HCT116 (cell line): ENCODE data around the gene C1orf105. TPM values are rescaled to one million over a fixed set of nuclear protein-coding genes. Genes with fewer than 3 reads are reported as not detected.

Experiments
- ATAC-seq: fragments of 200-7000 bp; cut with Tn5 transposase; 2 replicates; pipeline ENCODE4 v1.9.1; 2020; ENCODE audit warnings: mild to moderate bottlenecking, moderate library complexity
- BruUV-seq: library from RNA; stranded (reverse); fragments of 400-500 nt; replicated peaks from 2 replicates; lab custom pipeline; 2021; lab: Mats Ljungman, UMichigan
- CTCF ChIA-PET: fragments of 300-600 bp; sonication (Branson Sonifier 250); formaldehyde crosslinking; loops from one replicate; lab custom pipeline; 2021; ENCODE audit warnings: antibody characterized with exemption; lab: Charles Lee
- POLR2A ChIA-PET: fragments of 300-600, 350-600 bp; sonication (Branson Sonifier 250); formaldehyde crosslinking; loops from one replicate; lab custom pipeline; 2021; ENCODE audit warnings: antibody characterized with exemption; lab: Charles Lee
- RAD21 ChIA-PET, 2 experiments: fragments of 300-600 bp; sonication (Branson Sonifier 250); formaldehyde crosslinking; loops; one replicate each; lab custom pipeline; 2023; ENCODE audit warnings: low total read pairs in 2 of 2; ENCODE audit not compliant: uncharacterized antibody in 2 of 2, unreplicated experiment in 2 of 2, low non-redundant PET in 1 of 2; lab: Charles Lee
- DNase-seq: peaks from one replicate; pipeline ENCODE4 v3.0.0-alpha.2; 2010; ENCODE audit warnings: low read depth, low spot score
- H2AFZ ChIP-seq: fragments of 200-600 bp; shearing (Covaris generic), sonication (generic); 2 replicates; pipeline ENCODE4 v1.6.1; 2017; ENCODE audit warnings: low read depth, mixed run types, mixed read lengths, antibody characterized with exemption, low read length; ENCODE audit not compliant: poor library complexity, severe bottlenecking
- H3K27ac ChIP-seq: 2 replicates; pipeline ENCODE4 v1.5.1; 2012; ENCODE audit warnings: low read depth, low read length
- H3K27me3 ChIP-seq: fragments of 200-600 bp; sonication (generic); 2 replicates; pipeline ENCODE4 v1.6.1; 2016; ENCODE audit warnings: mixed run types, low read length, mixed read lengths; ENCODE audit not compliant: insufficient read depth
- H3K36me3 ChIP-seq, 2 experiments: fragments of 200-500 bp in 1 of 2; fragments of 200-600 bp in 1 of 2; sonication (Bioruptor generic) in 1 of 2; sonication (generic) in 1 of 2; 2 replicates each; pipeline versions ENCODE4 v1.5.1 to v1.6.1; 2014 to 2016; ENCODE audit warnings: low read length in 2 of 2, inconsistent platforms in 1 of 2, mixed read lengths in 1 of 2, mixed run types in 1 of 2; ENCODE audit not compliant: insufficient read depth in 2 of 2, control insufficient read depth in 1 of 2
- H3K4me1 ChIP-seq, 2 experiments: fragments of 200-600 bp in 1 of 2; sonication (generic) in 1 of 2; 2 replicates each; pipeline versions ENCODE4 v1.5.1 to v1.6.1; 2012 to 2017; ENCODE audit warnings: low read length in 2 of 2, inconsistent platforms in 1 of 2, mild to moderate bottlenecking in 1 of 2, mixed read lengths in 1 of 2, mixed run types in 1 of 2, moderate library complexity in 1 of 2; ENCODE audit not compliant: insufficient read depth in 2 of 2, control insufficient read depth in 1 of 2
- H3K4me2 ChIP-seq: fragments of 200-600 bp; sonication (generic); 2 replicates; pipeline ENCODE4 v1.6.1; 2017; ENCODE audit warnings: mixed run types, low read length, mixed read lengths
- H3K4me3 ChIP-seq, 2 experiments: fragments of 200-600 bp in 1 of 2; sonication (generic) in 1 of 2; replicated peaks in 1 of 2; 2 replicates each; pipeline ENCODE4 v1.5.1; 2011 to 2016; ENCODE audit warnings: low read length in 2 of 2, control low read depth in 1 of 2, low read depth in 1 of 2, mild to moderate bottlenecking in 1 of 2, mixed read lengths in 1 of 2, mixed run types in 1 of 2
- H3K79me2 ChIP-seq: fragments of 200-600 bp; sonication (generic); 2 replicates; pipeline ENCODE4 v1.6.1; 2017; ENCODE audit warnings: mild to moderate bottlenecking, mixed run types, low read length, moderate library complexity, mixed read lengths; ENCODE audit not compliant: insufficient read depth
- H3K9ac ChIP-seq: fragments of 200-600 bp; sonication (generic); 2 replicates; pipeline ENCODE4 v1.6.1; 2016; ENCODE audit warnings: low read length, mixed read lengths
- H3K9me2 ChIP-seq: fragments of 200-600 bp; sonication (generic), shearing (Covaris generic); 2 replicates; pipeline ENCODE4 v1.6.1; 2017; ENCODE audit warnings: mixed run types, mild to moderate bottlenecking, moderate library complexity; ENCODE audit not compliant: insufficient read depth
- H3K9me3 ChIP-seq, 2 experiments: fragments of 200-500 bp in 1 of 2; fragments of 200-600 bp in 1 of 2; sonication (Bioruptor generic) in 1 of 2; sonication (generic) in 1 of 2; 2 replicates each; pipeline ENCODE4 v1.6.1; 2014 to 2017; ENCODE audit warnings: low read length in 2 of 2, mixed read lengths in 2 of 2, inconsistent platforms in 1 of 2, low read depth in 1 of 2, mild to moderate bottlenecking in 1 of 2, mixed run types in 1 of 2, moderate library complexity in 1 of 2; ENCODE audit not compliant: control insufficient read depth in 1 of 2, insufficient read depth in 1 of 2
- H4K20me1 ChIP-seq: fragments of 200-600 bp; sonication (generic), shearing (Covaris generic); 2 replicates; pipeline ENCODE4 v1.6.1; 2017; ENCODE audit warnings: mixed run types, mild to moderate bottlenecking, moderate library complexity; ENCODE audit not compliant: insufficient read depth
- CEBPB ChIP-seq: IDR thresholded peaks from 2 replicates; pipeline ENCODE4 v1.6.1; 2012; ENCODE audit warnings: low read depth
- ELF1 ChIP-seq: IDR thresholded peaks from 2 replicates; pipeline ENCODE4 v1.6.1; 2012; ENCODE audit warnings: low read depth, borderline replicate concordance
- EZH2phosphoT487 ChIP-seq: fragments of 200-600 bp; IDR thresholded peaks from 2 replicates; pipeline ENCODE4 v1.6.1; 2018; ENCODE audit warnings: antibody characterized with exemption, borderline replicate concordance
- POLR2A ChIP-seq: IDR thresholded peaks from 2 replicates; pipeline ENCODE4 v1.7.0; 2011; ENCODE audit warnings: borderline replicate concordance; ENCODE audit not compliant: insufficient read depth, insufficient read length; ENCODE audit errors: extremely low read depth
- POLR2AphosphoS5 ChIP-seq: IDR thresholded peaks from 2 replicates; pipeline ENCODE4 v1.6.1; 2011; ENCODE audit warnings: mild to moderate bottlenecking, low read depth, low read length, moderate library complexity
- RAD21 ChIP-seq: IDR thresholded peaks from 2 replicates; pipeline ENCODE4 v1.6.1; 2012; ENCODE audit warnings: low read depth, mild to moderate bottlenecking
- SIN3A ChIP-seq: IDR thresholded peaks from 2 replicates; pipeline ENCODE4 v1.6.1; 2012; ENCODE audit warnings: low read depth
- SP1 ChIP-seq: IDR thresholded peaks from 2 replicates; pipeline ENCODE4 v1.6.1; 2012; ENCODE audit warnings: low read depth
- SRF ChIP-seq: IDR thresholded peaks from 2 replicates; pipeline ENCODE4 v1.6.1; 2012; ENCODE audit warnings: low read depth
- TCF7L2 ChIP-seq: IDR thresholded peaks from 2 replicates; pipeline ENCODE4 v1.7.0; 2011; ENCODE audit warnings: borderline replicate concordance, inconsistent platforms; ENCODE audit not compliant: insufficient read depth, insufficient read length; ENCODE audit errors: extremely low read depth
- YY1 ChIP-seq: IDR thresholded peaks from 2 replicates; pipeline ENCODE4 v1.6.1; 2011; ENCODE audit warnings: low read length, low read depth, moderate library complexity, mild to moderate bottlenecking; ENCODE audit not compliant: insufficient replicate concordance; ENCODE audit errors: extremely low read depth
- ZFX ChIP-seq: fragments of 450-650 bp; IDR thresholded peaks from 2 replicates; pipeline ENCODE4 v1.6.1; 2017
- ZNF274 ChIP-seq: fragments of 200-500 bp; sonication (Bioruptor generic); IDR thresholded peaks from 2 replicates; pipeline ENCODE4 v1.6.1; 2014; ENCODE audit warnings: mild to moderate bottlenecking, low read depth, low read length, inconsistent platforms
- intact Hi-C: fragments of 100-400 bp; cut with micrococcal nuclease; formaldehyde crosslinking; loops from 2 replicates; pipeline ENCODE4 v1.10.0; 2022
- total RNA-seq: library from RNA; stranded (reverse); gene quantifications from one replicate; pipeline ENCODE4 v1.2.1, GENCODE V29; 2021; ENCODE audit not compliant: unreplicated experiment
- TF ChIP-seq, protein P1 (sequence below), 3 experiments: fragments of 200-600 bp in 1 of 3; sonication (generic) in 1 of 3; IDR thresholded peaks in 2 of 3; conservative IDR thresholded peaks in 1 of 3; 2 replicates each; pipeline ENCODE4 v1.5.1; 2012 to 2017; ENCODE audit warnings: low read depth in 2 of 3, low read length in 2 of 3, antibody characterized with exemption in 1 of 3, borderline replicate concordance in 1 of 3, control low read depth in 1 of 3, mild to moderate bottlenecking in 1 of 3, mixed read lengths in 1 of 3, mixed run types in 1 of 3, moderate library complexity in 1 of 3; ENCODE audit not compliant: insufficient read depth in 1 of 3
- TF ChIP-seq, protein P2 (sequence below): IDR thresholded peaks from 2 replicates; pipeline ENCODE4 v1.6.1; 2012
- TF ChIP-seq, protein P3 (sequence below): IDR thresholded peaks from 2 replicates; pipeline ENCODE4 v1.6.1; 2011; ENCODE audit warnings: mild to moderate bottlenecking, low read length, moderate library complexity; ENCODE audit not compliant: insufficient replicate concordance; ENCODE audit errors: extremely low read depth

C1orf105 gene
- total RNA-seq, 1 experiment from 2014 or later = not detected

DNA sequence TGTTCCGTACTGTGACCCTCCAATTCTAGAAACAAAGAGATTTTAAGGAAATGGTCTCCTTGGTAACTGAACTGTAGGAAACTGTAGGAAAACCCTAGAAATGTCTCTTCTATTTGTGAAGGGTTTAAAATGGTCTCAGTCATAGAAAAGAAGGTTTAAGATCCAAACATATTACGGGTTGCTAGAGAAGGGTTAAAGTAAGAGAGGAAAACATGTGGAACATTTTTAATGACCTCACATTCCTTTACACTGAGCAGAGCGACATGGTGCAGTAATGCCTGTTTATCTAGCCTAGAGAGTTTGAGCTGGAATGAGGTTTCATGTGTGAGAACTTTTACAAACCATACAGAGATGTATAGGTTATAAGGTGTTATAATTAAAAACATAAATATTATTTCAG lies 36.9 kb upstream of the C1orf105 start:
- Histone ChIP-seq H3K27ac (no peak overlapping the region), H3K4me2 (no peak overlapping the region), H2AFZ (no peak overlapping the region), H3K79me2 (no peaks in the 10 kb centered on the region), H3K9me3 (no peaks in the 10 kb centered on the region), H3K4me3 (no peak overlapping the region), H3K36me3 (no peaks in the 10 kb centered on the region), H3K4me1 (no peaks in the 10 kb centered on the region), H3K9me2 (no peaks in the 10 kb centered on the region), H3K9ac (no peak overlapping the region), H3K27me3 (no peaks in the 10 kb centered on the region), H4K20me1 (no peaks in the 10 kb centered on the region)
- ChIA-PET RAD21 (no interaction called here), CTCF (no interaction called here), POLR2A (no interaction called here)
- BruUV-seq = no TSS peak
- DNase-seq = no peak
- no peak for ATAC-seq
- TF ChIP-seq EZH2phosphoT487 = no peak
- TF ChIP-seq RAD21 = no peak
- no peak for TF ChIP-seq YY1
- TF ChIP-seq, protein P1, sequence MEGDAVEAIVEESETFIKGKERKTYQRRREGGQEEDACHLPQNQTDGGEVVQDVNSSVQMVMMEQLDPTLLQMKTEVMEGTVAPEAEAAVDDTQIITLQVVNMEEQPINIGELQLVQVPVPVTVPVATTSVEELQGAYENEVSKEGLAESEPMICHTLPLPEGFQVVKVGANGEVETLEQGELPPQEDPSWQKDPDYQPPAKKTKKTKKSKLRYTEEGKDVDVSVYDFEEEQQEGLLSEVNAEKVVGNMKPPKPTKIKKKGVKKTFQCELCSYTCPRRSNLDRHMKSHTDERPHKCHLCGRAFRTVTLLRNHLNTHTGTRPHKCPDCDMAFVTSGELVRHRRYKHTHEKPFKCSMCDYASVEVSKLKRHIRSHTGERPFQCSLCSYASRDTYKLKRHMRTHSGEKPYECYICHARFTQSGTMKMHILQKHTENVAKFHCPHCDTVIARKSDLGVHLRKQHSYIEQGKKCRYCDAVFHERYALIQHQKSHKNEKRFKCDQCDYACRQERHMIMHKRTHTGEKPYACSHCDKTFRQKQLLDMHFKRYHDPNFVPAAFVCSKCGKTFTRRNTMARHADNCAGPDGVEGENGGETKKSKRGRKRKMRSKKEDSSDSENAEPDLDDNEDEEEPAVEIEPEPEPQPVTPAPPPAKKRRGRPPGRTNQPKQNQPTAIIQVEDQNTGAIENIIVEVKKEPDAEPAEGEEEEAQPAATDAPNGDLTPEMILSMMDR (IDR thresholded peaks at IDR 0.05 in 2 of 3, conservative IDR thresholded peaks at IDR 0.05 in 1 of 3; ENCODE audit: borderline replicate concordance in 1 of 3, insufficient read depth in 1 of 3, low read depth in 2 of 3, low read length in 2 of 3) = no peak
- no peak for TF ChIP-seq ELF1
- TF ChIP-seq POLR2AphosphoS5 = no peak
- no peak for TF ChIP-seq POLR2A
- no peak for TF ChIP-seq ZNF274
- TF ChIP-seq, protein P2, sequence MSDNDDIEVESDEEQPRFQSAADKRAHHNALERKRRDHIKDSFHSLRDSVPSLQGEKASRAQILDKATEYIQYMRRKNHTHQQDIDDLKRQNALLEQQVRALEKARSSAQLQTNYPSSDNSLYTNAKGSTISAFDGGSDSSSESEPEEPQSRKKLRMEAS = no peak
- TF ChIP-seq, protein P3, sequence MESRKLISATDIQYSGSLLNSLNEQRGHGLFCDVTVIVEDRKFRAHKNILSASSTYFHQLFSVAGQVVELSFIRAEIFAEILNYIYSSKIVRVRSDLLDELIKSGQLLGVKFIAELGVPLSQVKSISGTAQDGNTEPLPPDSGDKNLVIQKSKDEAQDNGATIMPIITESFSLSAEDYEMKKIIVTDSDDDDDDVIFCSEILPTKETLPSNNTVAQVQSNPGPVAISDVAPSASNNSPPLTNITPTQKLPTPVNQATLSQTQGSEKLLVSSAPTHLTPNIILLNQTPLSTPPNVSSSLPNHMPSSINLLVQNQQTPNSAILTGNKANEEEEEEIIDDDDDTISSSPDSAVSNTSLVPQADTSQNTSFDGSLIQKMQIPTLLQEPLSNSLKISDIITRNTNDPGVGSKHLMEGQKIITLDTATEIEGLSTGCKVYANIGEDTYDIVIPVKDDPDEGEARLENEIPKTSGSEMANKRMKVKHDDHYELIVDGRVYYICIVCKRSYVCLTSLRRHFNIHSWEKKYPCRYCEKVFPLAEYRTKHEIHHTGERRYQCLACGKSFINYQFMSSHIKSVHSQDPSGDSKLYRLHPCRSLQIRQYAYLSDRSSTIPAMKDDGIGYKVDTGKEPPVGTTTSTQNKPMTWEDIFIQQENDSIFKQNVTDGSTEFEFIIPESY = no peak
- TF ChIP-seq TCF7L2 = no peak
- TF ChIP-seq SP1 = no peak
- no peak for TF ChIP-seq SRF
- no peak for TF ChIP-seq CEBPB
- TF ChIP-seq ZFX = no peak
- TF ChIP-seq SIN3A = no peak
- intact Hi-C loops = no loop called here
